K562 (cell line): Measurements from ENCODE around the gene PCSK2.

Experiments
- RAD21 ChIP-seq, 2 experiments: fragments of 250-450 bp in 1 of 2; fragments of 450-650 bp in 1 of 2; sonication (Bioruptor Pico) in 1 of 2; formaldehyde crosslinking in 1 of 2; IDR thresholded peaks in 1 of 2; conservative IDR thresholded peaks in 1 of 2; 2 replicates each; pipeline versions ENCODE4 v1.4.0 to v1.8.0; 2020 to 2022; ENCODE audit warnings: mild to moderate bottlenecking in 2 of 2, moderate library complexity in 1 of 2
- TAF1 ChIP-seq: IDR thresholded peaks from 2 replicates; pipeline ENCODE4 v1.6.1; 2011; ENCODE audit warnings: mild to moderate bottlenecking, low read length, moderate library complexity; ENCODE audit not compliant: insufficient read depth, control insufficient read depth, severe bottlenecking; ENCODE audit errors: extremely low read depth
- TF ChIP-seq, protein P1 (sequence below), 3 experiments: IDR thresholded peaks in 2 of 3; conservative IDR thresholded peaks in 1 of 3; 2 replicates each; pipeline ENCODE4 v1.5.1; 2011 to 2012; ENCODE audit warnings: low read length in 3 of 3, mild to moderate bottlenecking in 3 of 3, control low read depth in 2 of 3, improper control_type of control experiment in 1 of 3, inconsistent platforms in 1 of 3, low read depth in 1 of 3, mixed read lengths in 1 of 3, moderate library complexity in 1 of 3; ENCODE audit not compliant: insufficient read depth in 2 of 3

DNA sequence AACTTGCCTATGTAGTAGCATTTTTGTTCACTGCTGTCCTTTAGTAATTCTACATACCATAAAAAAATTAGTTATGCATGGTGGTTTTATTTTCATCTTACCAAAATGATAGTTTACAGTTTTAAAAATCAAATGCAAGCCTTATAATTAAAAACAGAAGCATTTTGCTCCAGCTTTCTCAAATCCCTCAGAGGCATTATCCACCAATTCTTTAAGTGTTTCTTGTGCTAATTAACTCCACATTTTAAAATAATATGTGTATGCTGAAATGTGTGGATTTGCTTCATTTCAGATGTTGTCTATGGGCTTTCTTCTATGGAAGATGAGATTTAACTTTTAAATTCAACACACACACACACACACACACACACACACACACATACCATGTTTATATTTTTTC is 49.3 kb downstream of the PCSK2 start:
- TF ChIP-seq TAF1 (no peak), RAD21 (CRISPR knock-in tag; conservative IDR thresholded peaks at IDR 0.05 in 1 of 2, IDR thresholded peaks at IDR 0.05 in 1 of 2) (no peak)
- TF ChIP-seq, protein P1, sequence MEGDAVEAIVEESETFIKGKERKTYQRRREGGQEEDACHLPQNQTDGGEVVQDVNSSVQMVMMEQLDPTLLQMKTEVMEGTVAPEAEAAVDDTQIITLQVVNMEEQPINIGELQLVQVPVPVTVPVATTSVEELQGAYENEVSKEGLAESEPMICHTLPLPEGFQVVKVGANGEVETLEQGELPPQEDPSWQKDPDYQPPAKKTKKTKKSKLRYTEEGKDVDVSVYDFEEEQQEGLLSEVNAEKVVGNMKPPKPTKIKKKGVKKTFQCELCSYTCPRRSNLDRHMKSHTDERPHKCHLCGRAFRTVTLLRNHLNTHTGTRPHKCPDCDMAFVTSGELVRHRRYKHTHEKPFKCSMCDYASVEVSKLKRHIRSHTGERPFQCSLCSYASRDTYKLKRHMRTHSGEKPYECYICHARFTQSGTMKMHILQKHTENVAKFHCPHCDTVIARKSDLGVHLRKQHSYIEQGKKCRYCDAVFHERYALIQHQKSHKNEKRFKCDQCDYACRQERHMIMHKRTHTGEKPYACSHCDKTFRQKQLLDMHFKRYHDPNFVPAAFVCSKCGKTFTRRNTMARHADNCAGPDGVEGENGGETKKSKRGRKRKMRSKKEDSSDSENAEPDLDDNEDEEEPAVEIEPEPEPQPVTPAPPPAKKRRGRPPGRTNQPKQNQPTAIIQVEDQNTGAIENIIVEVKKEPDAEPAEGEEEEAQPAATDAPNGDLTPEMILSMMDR (IDR thresholded peaks at IDR 0.05 in 2 of 3, conservative IDR thresholded peaks at IDR 0.05 in 1 of 3; ENCODE audit: insufficient read depth in 2 of 3, low read depth in 1 of 3, low read length in 3 of 3): no peak
